ENCODE data around the gene ABCG8. TPM values are rescaled to one million over a fixed set of nuclear protein-coding genes. Genes with fewer than 3 reads are reported as not detected.

ABCG8 gene
- total and polyA plus RNA-seq, 10 of the 15 experiments (the other 5 are each of a cell fraction or from before 2014, with no cell fraction given): not detected

GRCh38 chr2:43884689-43885088 is 45.9 kb downstream of the ABCG8 start:
- intact Hi-C loops (cut with micrococcal nuclease; ENCODE audit: unreplicated experiment) (no loop called here), in situ Hi-C loops (cut with MboI) (no loop called here)
- Histone ChIP-seq H3K9ac (ENCODE audit: control insufficient read depth, insufficient read depth, low read length) (no peak overlapping the region), H4K20me1 (ENCODE audit: control insufficient read depth, insufficient read depth) (no peaks in the 10 kb centered on the region), H2AFZ (ENCODE audit: control insufficient read depth, low read depth, low read length) (no peak overlapping the region), H3K4me2 (ENCODE audit: control insufficient read depth, insufficient read depth) (no peak overlapping the region), H3K4me1 (ENCODE audit: control insufficient read depth, insufficient read depth, low read length) (0 out of 2 replicates have a peak, but pooled peaks cover 2% of the 10 kb centered on the region), H3K9me3 (replicated peaks; ENCODE audit: control insufficient read depth, insufficient read depth, low read length) (no peaks in the 10 kb centered on the region), H3K27me3 (replicated peaks in 1 of 2; ENCODE audit: control insufficient read depth in 2 of 2, insufficient read depth in 2 of 2, low read length in 1 of 2) (no peaks in the 10 kb centered on the region), H3K4me3 (no peak overlapping the region), H3K79me2 (ENCODE audit: control insufficient read depth, insufficient read depth, low read length) (no peaks in the 10 kb centered on the region), H3K36me3 (ENCODE audit: control insufficient read depth in 2 of 2, insufficient read depth in 2 of 2, low read length in 1 of 2) (peaks cover 9 to 26% of the 10 kb centered on the region in 2 experiments), H3K27ac (ENCODE audit: control insufficient read depth, insufficient read depth) (no peak overlapping the region)
- DNase-seq (ENCODE audit: low read depth, low spot score) (no peak), FAIRE-seq (no peak), ATAC-seq (no peak)
- ChIA-PET CTCF (interaction anchor here (1.2 kb wide), 1 partner anchor 9 kb away, joined by 3 read pairs; no protein-coding TSS in a partner anchor), POLR2A (no interaction called here), SMC1A (ENCODE audit: uncharacterized antibody, unreplicated experiment) (no interaction called here), RAD21 (ENCODE audit: unreplicated experiment) (no interaction called here)
- WGBS (ENCODE audit: insufficient coverage, insufficient replicate concordance, low lambda C conversion rate, missing lambda C conversion rate): over 99% methylated on average over 5 of the region's 5 CpGs
- BruUV-seq (replicated peaks): no TSS peak
- TF ChIP-seq ZZZ3 (IDR thresholded peaks at IDR 0.05; ENCODE audit: control insufficient read depth, insufficient read length, low read depth) (no peak), ZNF384 (IDR thresholded peaks at IDR 0.05; ENCODE audit: borderline replicate concordance, low read depth, low read length) (no peak), HSF1 (IDR thresholded peaks at IDR 0.05; ENCODE audit: low read depth, low read length) (no peak), MXI1 (IDR thresholded peaks at IDR 0.05; ENCODE audit: low read depth, low read length) (no peak), ZNF274 (IDR thresholded peaks at IDR 0.05; ENCODE audit: insufficient read depth, insufficient read length) (no peak), MLLT1 (IDR thresholded peaks at IDR 0.05) (no peak), CBX3 (IDR thresholded peaks at IDR 0.05; ENCODE audit: borderline replicate concordance, low read depth) (no peak), ZNF207 (IDR thresholded peaks at IDR 0.05; ENCODE audit: borderline replicate concordance) (no peak), PAX8 (IDR thresholded peaks at IDR 0.05) (no peak), MEF2A (IDR thresholded peaks at IDR 0.05; ENCODE audit: insufficient read depth, low read depth, low read length) (no peak), ZBTB33 (IDR thresholded peaks at IDR 0.05) (no peak), ATF2 (IDR thresholded peaks at IDR 0.05; ENCODE audit: low read length) (no peak), SRF (IDR thresholded peaks at IDR 0.05; ENCODE audit: low read depth in 2 of 2, low read length in 2 of 2) (no peak), NRF1 (conservative IDR thresholded peaks at IDR 0.05; ENCODE audit: low read depth, low read length) (no peak), CHD2 (IDR thresholded peaks at IDR 0.05; ENCODE audit: borderline replicate concordance, low read depth, low read length) (no peak), BCLAF1 (IDR thresholded peaks at IDR 0.05) (no peak)
